Stimulated activated memory B cell treated with anti-CD40 and anti-IgM and Interleukin-4, amounts not matched to agents 10 μg/mL and 1 μg/mL and 100 μg/mL, for 72 hours (primary cell): ENCODE measurements around the gene SEC14L2.

Experiments used
- ATAC-seq: fragments of 150-1000 bp; cut with Tn5 transposase; 2 replicates; pipeline ENCODE4 v1.10.0; 2021
- H3K27ac Mint-ChIP-seq: one replicate; pipeline ENCODE4 v1.8.0; 2022; ENCODE audit warnings: mild to moderate bottlenecking, mixed read lengths
- H3K27me3 Mint-ChIP-seq: one replicate; pipeline ENCODE4 v1.8.0; 2022; ENCODE audit warnings: mixed read lengths
- H3K36me3 Mint-ChIP-seq: one replicate; pipeline ENCODE4 v1.8.0; 2022; ENCODE audit warnings: mixed read lengths
- H3K4me1 Mint-ChIP-seq: one replicate; pipeline ENCODE4 v1.8.0; 2022; ENCODE audit warnings: mixed read lengths
- H3K4me3 Mint-ChIP-seq: one replicate; pipeline ENCODE4 v1.8.0; 2022; ENCODE audit warnings: mild to moderate bottlenecking, moderate library complexity, mixed read lengths
- H3K9me3 Mint-ChIP-seq: one replicate; pipeline ENCODE4 v1.8.0; 2022; ENCODE audit warnings: mixed read lengths

The SEC14L2 gene

DNA sequence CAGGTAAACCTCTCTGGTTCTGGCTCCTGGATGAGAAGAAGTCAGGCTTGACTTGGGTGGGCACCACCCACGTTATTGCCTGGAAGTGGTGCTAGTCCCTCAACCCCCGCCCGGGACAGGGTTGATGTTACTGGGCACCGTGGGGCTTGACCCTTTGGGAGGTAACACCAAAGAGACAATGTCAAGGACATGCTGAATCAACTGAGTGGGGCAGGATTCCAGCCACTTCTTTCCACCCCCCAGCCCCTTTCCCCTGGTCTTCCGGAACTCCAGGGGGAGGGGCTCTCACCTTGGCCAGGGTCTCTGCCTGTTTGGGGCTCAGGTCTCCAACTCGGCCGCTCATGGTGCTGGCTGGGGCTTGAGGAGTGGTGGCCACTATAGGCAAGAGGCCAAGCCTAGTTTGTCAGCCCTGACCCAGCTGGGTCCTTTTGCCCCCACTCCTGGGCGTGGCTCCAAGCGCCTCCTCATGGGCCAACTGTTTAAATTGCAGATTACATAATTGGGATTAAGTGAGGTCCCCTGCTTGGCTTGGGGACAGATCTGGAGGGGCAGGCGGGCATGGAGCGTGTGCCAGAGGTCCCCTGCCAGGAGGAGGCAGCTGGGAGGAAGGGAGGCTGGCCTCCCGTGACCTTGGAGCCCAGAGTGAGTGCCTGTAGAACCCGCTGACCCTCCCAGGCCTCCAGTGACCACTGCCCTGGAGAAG, 74.9 kb downstream of the SEC14L2 start, which contains the start of gene SEC14L3:
Gene SEC14L3, minus strand, starts transcription at position 402 of the 703 bp plus-strand sequence. Its CDS starts 59 bp downstream, at position 343.
- H3K27ac Mint-ChIP-seq: no peak within 1 kb of the TSS
- ATAC-seq: no peak
- H3K36me3 Mint-ChIP-seq: no peaks in the 10 kb centered on the region
- peaks cover 69% of the 10 kb centered on the region for H3K27me3 Mint-ChIP-seq
- H3K9me3 Mint-ChIP-seq: no peaks in the 10 kb centered on the region
- no peak within 1 kb of the TSS for H3K4me3 Mint-ChIP-seq
- H3K4me1 Mint-ChIP-seq: no peaks in the 10 kb centered on the region

DNA sequence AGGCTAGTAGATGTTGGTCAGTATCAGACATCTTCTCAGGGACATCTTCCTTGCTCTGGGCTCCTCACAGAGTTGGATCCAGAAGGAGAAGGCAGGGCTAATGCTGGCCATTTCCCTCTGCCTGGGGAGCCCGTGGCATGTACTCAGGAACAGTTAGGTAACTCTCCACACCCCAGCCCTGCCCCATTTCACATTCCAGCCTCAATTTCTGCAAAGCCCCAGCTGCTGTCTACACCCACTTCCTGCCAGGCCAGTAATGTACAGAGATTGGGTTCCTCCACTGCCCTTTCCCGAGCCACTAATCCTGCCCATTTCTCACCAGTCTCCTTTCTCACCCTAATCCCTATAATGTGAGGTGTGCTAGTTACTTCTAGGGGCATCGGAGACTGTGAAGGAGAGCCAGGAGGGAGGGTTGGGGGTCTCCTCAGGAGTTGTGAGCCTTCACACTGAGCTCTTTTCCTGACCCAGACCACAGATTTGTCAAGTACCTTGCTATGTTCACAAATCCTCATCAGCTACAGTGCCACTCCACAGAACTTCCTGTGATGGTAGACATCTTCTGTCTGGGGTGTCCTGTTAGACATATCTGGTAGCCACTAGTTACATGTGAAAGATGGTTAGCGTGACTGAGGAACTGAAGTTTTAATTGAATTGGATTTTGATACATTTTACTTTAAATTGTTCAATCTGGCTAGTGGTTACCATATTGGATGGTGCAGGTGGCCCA, 76.3 kb downstream of the SEC14L2 start:
- no peak overlapping the region for H3K27ac Mint-ChIP-seq
- ATAC-seq: no peak
- H3K9me3 Mint-ChIP-seq: no peaks in the 10 kb centered on the region
- H3K4me3 Mint-ChIP-seq: no peak overlapping the region
- H3K27me3 Mint-ChIP-seq: peaks cover 81% of the 10 kb centered on the region
- H3K36me3 Mint-ChIP-seq: no peaks in the 10 kb centered on the region
- no peaks in the 10 kb centered on the region for H3K4me1 Mint-ChIP-seq

DNA sequence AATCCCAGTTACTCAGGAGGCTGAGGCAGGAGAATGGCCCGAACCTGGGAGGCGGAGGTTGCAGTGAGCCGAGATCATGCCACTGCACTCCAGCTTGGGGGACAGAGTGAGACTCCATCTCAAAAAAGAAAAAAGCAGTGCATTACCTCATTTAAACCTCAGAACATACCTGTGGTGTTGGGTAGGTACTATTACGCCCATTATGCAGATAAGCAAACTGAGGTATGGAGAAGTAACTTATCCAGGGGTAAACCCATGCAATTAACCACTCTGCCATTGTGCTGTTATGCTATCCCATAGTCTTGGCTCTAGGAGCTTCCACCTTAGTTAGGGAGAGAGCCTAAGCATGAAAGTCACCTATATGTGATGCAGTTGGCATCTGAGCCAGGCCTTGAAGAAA, 77.3 kb downstream of the SEC14L2 start:
- no peak for ATAC-seq
- Mint-ChIP-seq H3K27me3 (peaks cover 76% of the 10 kb centered on the region), H3K4me1 (no peaks in the 10 kb centered on the region), H3K9me3 (no peaks in the 10 kb centered on the region), H3K4me3 (no peak overlapping the region), H3K27ac (no peak overlapping the region), H3K36me3 (no peaks in the 10 kb centered on the region)
